Calu3 (cell line): Measurements from ENCODE around the gene SLCO3A1. TPM values are rescaled to one million over a fixed set of nuclear protein-coding genes. Genes with fewer than 3 reads are reported as not detected.

Source experiments
- BruUV-seq: library from RNA; stranded (reverse); fragments of 400-500 nt; replicated peaks from 2 replicates; lab custom pipeline; 2021; lab: Mats Ljungman, UMichigan
- CTCF ChIA-PET: fragments of 300-600 bp; sonication (Branson Sonifier 250); formaldehyde crosslinking; loops from one replicate; lab custom pipeline; 2022; ENCODE audit warnings: antibody characterized with exemption; lab: Charles Lee
- DNase-seq: peaks from one replicate; pipeline ENCODE4 v3.0.0; 2022
- H3K27ac Mint-ChIP-seq: one replicate; pipeline ENCODE4 v1.8.0; 2022; ENCODE audit warnings: mixed read lengths; ENCODE audit not compliant: unreplicated experiment
- H3K27me3 Mint-ChIP-seq: one replicate; pipeline ENCODE4 v1.8.0; 2022; ENCODE audit warnings: mixed read lengths; ENCODE audit not compliant: unreplicated experiment
- H3K36me3 Mint-ChIP-seq: one replicate; pipeline ENCODE4 v1.8.0; 2022; ENCODE audit warnings: mild to moderate bottlenecking, moderate library complexity, mixed read lengths; ENCODE audit not compliant: insufficient read depth, unreplicated experiment
- H3K4me1 Mint-ChIP-seq: one replicate; pipeline ENCODE4 v1.8.0; 2022; ENCODE audit warnings: mild to moderate bottlenecking, low read depth, mixed read lengths; ENCODE audit not compliant: unreplicated experiment
- H3K4me3 Mint-ChIP-seq: one replicate; pipeline ENCODE4 v1.8.0; 2022; ENCODE audit warnings: mild to moderate bottlenecking, low read depth, moderate library complexity, mixed read lengths; ENCODE audit not compliant: unreplicated experiment
- H3K9me3 Mint-ChIP-seq: one replicate; pipeline ENCODE4 v1.8.0; 2022; ENCODE audit warnings: low read depth, mixed read lengths; ENCODE audit not compliant: unreplicated experiment
- CTCF ChIP-seq: fragments of 200-600 bp; IDR thresholded peaks from one replicate; pipeline ENCODE4 v1.8.0; 2022; ENCODE audit warnings: antibody characterized with exemption; ENCODE audit not compliant: unreplicated experiment
- intact Hi-C: fragments of 100-400 bp; cut with micrococcal nuclease; formaldehyde crosslinking; loops from one replicate; pipeline ENCODE4 v1.10.0; 2022; ENCODE audit not compliant: unreplicated experiment
- total RNA-seq: library from RNA; stranded (reverse); gene quantifications from 2 replicates; pipeline ENCODE4 v1.2.3, GENCODE V29; 2022

Gene SLCO3A1
- total RNA-seq, 1 experiment from 2014 or later: 65.9 TPM

GRCh38 chr15:91845720-91846119 lies 7.8 kb upstream of the SLCO3A1 start:
- Mint-ChIP-seq H3K4me3 (no peak overlapping the region), H3K36me3 (no peaks in the 10 kb centered on the region), H3K4me1 (no peaks in the 10 kb centered on the region), H3K27me3 (peaks cover 29% of the 10 kb centered on the region), H3K27ac (no peak overlapping the region), H3K9me3 (no peaks in the 10 kb centered on the region)
- no peak for DNase-seq
- no peak for TF ChIP-seq CTCF
- no TSS peak for BruUV-seq
- CTCF ChIA-PET: interaction anchor here (0.7 to 2.5 kb wide), 2 partner anchors 8 to 309 kb away, joined by 5 to 7 read pairs; partner anchors contain the start of gene SLCO3A1
- intact Hi-C loops: no loop called here

DNA sequence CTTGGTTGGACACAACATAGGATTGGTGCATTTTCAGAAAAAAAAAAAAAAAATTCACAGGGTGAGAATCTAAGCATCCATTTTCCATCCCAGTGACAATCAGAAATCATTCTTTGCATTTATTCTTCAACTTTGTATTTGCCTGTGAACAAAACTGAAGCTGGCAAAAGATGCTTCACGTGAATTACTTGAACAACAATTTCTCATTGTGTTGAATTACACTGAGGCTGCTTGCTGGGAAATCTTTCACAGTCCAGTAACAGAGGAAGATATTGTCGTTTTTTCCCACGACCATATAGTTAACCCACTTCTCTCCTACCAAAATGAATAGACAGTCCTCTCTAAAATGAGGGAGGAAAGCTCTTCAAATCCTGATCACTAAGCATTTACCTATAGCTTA lies 4.3 kb upstream of the SLCO3A1 start:
- H3K27ac Mint-ChIP-seq: no peak overlapping the region
- intact Hi-C loops: loop anchor here (2.0 kb wide), 1 partner anchor 234 kb away; no protein-coding TSS in a partner anchor
- CTCF ChIA-PET: no interaction called here
- H3K4me3 Mint-ChIP-seq: no peak overlapping the region
- H3K36me3 Mint-ChIP-seq: peaks cover 27% of the 10 kb centered on the region
- peaks cover 29% of the 10 kb centered on the region for H3K27me3 Mint-ChIP-seq
- no peak for TF ChIP-seq CTCF
- no peak for DNase-seq
- peaks cover 12% of the 10 kb centered on the region for H3K4me1 Mint-ChIP-seq
- BruUV-seq: no TSS peak
- H3K9me3 Mint-ChIP-seq: no peaks in the 10 kb centered on the region

DNA sequence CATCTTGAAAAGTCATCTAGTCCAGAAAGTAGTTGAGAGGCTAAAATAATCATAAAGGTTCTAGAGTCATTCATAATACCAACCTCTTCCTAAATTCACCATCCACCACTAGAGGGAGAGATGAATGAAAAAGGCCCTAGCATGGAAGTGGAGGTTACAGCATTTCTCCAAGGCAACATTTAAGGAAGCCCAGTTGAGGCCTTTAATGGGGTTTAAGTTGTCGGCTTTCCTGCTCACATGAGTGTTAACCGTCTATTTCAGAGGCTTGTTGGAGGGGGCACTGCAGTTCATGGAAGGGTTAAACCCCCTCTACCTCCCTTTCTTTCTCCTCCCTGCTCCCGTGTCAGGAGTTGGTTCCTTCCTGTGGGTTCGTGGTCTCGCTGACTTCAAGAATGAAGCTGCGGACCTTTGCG lies 3.8 kb upstream of the SLCO3A1 start:
- Mint-ChIP-seq H3K9me3 (no peaks in the 10 kb centered on the region), H3K4me1 (peaks cover 13% of the 10 kb centered on the region), H3K27me3 (peaks cover 24% of the 10 kb centered on the region), H3K4me3 (no peak overlapping the region), H3K27ac (no peak overlapping the region), H3K36me3 (peaks cover 32% of the 10 kb centered on the region)
- no peak for DNase-seq
- intact Hi-C loops: loop anchor here (2.0 kb wide), 1 partner anchor 233 kb away; no protein-coding TSS in a partner anchor
- peak; percentile 66 for TF ChIP-seq CTCF
- BruUV-seq: no TSS peak
- CTCF ChIA-PET: no interaction called here

DNA sequence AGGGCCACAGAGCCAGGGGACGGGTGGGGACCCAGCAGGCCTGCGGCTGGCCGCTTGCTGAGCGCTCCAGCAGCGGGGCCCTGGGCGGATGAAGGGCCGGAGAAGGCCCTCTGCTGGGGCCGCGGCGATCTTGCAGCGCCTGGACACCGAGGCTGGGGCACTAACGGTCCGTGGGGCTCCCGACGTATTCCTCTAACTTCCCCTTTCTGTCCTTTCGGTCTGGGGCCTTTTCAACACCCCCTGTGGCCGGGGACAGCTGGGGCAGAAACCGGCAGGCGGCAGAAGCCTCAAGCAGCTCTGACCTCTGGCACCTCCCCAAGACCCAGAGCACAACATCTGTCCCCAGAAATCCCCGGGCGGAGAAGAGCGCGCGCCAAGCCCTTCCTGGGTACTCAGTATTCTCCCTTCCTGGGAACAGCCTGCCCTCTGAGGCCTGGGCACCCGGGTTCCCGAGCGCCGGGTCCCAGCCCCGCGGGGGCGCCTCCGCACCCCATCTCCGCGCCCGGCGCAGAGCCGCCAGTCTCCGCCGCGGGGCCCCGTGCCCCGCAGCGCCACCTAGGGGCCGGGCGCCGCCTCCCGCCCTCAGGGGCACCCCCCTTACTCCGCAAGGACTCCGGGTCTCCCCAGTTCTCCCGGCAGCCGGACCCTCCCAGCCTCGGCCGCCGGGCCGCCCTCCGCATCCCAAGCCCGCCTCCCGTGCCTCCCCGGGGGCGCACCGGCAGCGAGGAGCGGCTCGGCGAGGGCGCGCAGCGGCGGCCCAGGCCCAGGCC lies 582 bp upstream of the SLCO3A1 start:
- Mint-ChIP-seq H3K4me1 (peaks cover 45% of the 10 kb centered on the region), H3K36me3 (peaks cover 39% of the 10 kb centered on the region), H3K9me3 (no peaks in the 10 kb centered on the region), H3K4me3 (peak overlapping the region; percentile 84), H3K27ac (peak overlapping the region; percentile 78), H3K27me3 (no peaks in the 10 kb centered on the region)
- no TSS peak for BruUV-seq
- TF ChIP-seq CTCF: peak; percentile 95
- CTCF ChIA-PET: interaction anchor here (0.7 to 5.7 kb wide), 8 partner anchors 9 to 397 kb away, joined by 3 to 55 read pairs (median 4); no protein-coding TSS in a partner anchor
- intact Hi-C loops: loop anchor here (2.0 kb wide), 1 partner anchor 550 kb away; no protein-coding TSS in a partner anchor
- peak; percentile 87 for DNase-seq
